Heart left ventricle (tissue), 13 donors: ENCODE data around the gene TAB3.
A peak's percentile ranks its signal among the peaks of the same experiment; 100 is the strongest.

Source experiments
- CTCF ChIP-seq, 12 donors: fragments of 200-600 bp; sonication (generic) in 4 of 12; IDR thresholded peaks; one replicate each; pipeline versions ENCODE4 v1.5.0 to v1.8.0; 2018 to 2022; ENCODE audit warnings: antibody characterized with exemption in 12 of 12, mild to moderate bottlenecking in 5 of 12
- POLR2A ChIP-seq, 2 donors: fragments of 450-650 bp; IDR thresholded peaks; one replicate each; pipeline ENCODE4 v1.6.1; 2017; ENCODE audit warnings: antibody characterized with exemption in 2 of 2, mild to moderate bottlenecking in 2 of 2, moderate library complexity in 2 of 2
- donor health status: ischemic (EF 13 %, LVEDD 7.1; RV severe dilation, severe dysfunction).
- donor health status: DM: no; HTN: yes; CAD: no.
- donor health status: DM: no; HTN: no; CAD: no.
- donor health status: ischemic (EF 25% LVEDD 6.9; RV normal size, moderate dysfunction).
- donor health status: ischemic (EF 25% LVEDD 5.7; RV mildly dilated, moderate dysfunction).
- donor health status: ischemic (EF 35%, LVEDD 5.7; RV mildly dilated, moderate dysfunction).
- donor health status: nonischemic (EF 11% LVEDD 7.7; RV severe dilation, severe dysfunction).
- donor health status: DM: yes; HTN: yes; CAD: no.
- donor health status: PGD.
- donor health status: ischemic (EF 29% LVEDD 5.4; RV normal size, mild dysfunction).
- donor health status: nonischemic (EF 23%, LVEDD 6.1; RV moderate dilation, normal function).

GRCh38 chrX:30889147-30890140 is at the start of gene TAB3:
- TF ChIP-seq CTCF (IDR thresholded peaks at IDR 0.05) (no peak), POLR2A (IDR thresholded peaks at IDR 0.05) (peak in 1 of 2 donors; percentile 53)
